HCT116 (cell line): ENCODE measurements around the gene PSMC2. TPM values are rescaled to one million over a fixed set of nuclear protein-coding genes. Genes with fewer than 3 reads are reported as not detected.

Experiments
- ATAC-seq: fragments of 200-7000 bp; cut with Tn5 transposase; 2 replicates; pipeline ENCODE4 v1.9.1; 2020; ENCODE audit warnings: mild to moderate bottlenecking, moderate library complexity
- BruUV-seq: library from RNA; stranded (reverse); fragments of 400-500 nt; replicated peaks from 2 replicates; lab custom pipeline; 2021; lab: Mats Ljungman, UMichigan
- CTCF ChIA-PET: fragments of 300-600 bp; sonication (Branson Sonifier 250); formaldehyde crosslinking; loops from one replicate; lab custom pipeline; 2021; ENCODE audit warnings: antibody characterized with exemption; lab: Charles Lee
- POLR2A ChIA-PET: fragments of 300-600, 350-600 bp; sonication (Branson Sonifier 250); formaldehyde crosslinking; loops from one replicate; lab custom pipeline; 2021; ENCODE audit warnings: antibody characterized with exemption; lab: Charles Lee
- RAD21 ChIA-PET, 2 experiments: fragments of 300-600 bp; sonication (Branson Sonifier 250); formaldehyde crosslinking; loops; one replicate each; lab custom pipeline; 2023; ENCODE audit warnings: low total read pairs in 2 of 2; ENCODE audit not compliant: uncharacterized antibody in 2 of 2, unreplicated experiment in 2 of 2, low non-redundant PET in 1 of 2; lab: Charles Lee
- DNase-seq: peaks from one replicate; pipeline ENCODE4 v3.0.0-alpha.2; 2010; ENCODE audit warnings: low read depth, low spot score
- H2AFZ ChIP-seq: fragments of 200-600 bp; shearing (Covaris generic), sonication (generic); 2 replicates; pipeline ENCODE4 v1.6.1; 2017; ENCODE audit warnings: low read depth, mixed run types, mixed read lengths, antibody characterized with exemption, low read length; ENCODE audit not compliant: poor library complexity, severe bottlenecking
- H3K27ac ChIP-seq: 2 replicates; pipeline ENCODE4 v1.5.1; 2012; ENCODE audit warnings: low read depth, low read length
- H3K27me3 ChIP-seq: fragments of 200-600 bp; sonication (generic); 2 replicates; pipeline ENCODE4 v1.6.1; 2016; ENCODE audit warnings: mixed run types, low read length, mixed read lengths; ENCODE audit not compliant: insufficient read depth
- H3K36me3 ChIP-seq, 2 experiments: fragments of 200-500 bp in 1 of 2; fragments of 200-600 bp in 1 of 2; sonication (Bioruptor generic) in 1 of 2; sonication (generic) in 1 of 2; 2 replicates each; pipeline versions ENCODE4 v1.5.1 to v1.6.1; 2014 to 2016; ENCODE audit warnings: low read length in 2 of 2, inconsistent platforms in 1 of 2, mixed read lengths in 1 of 2, mixed run types in 1 of 2; ENCODE audit not compliant: insufficient read depth in 2 of 2, control insufficient read depth in 1 of 2
- H3K4me1 ChIP-seq, 2 experiments: fragments of 200-600 bp in 1 of 2; sonication (generic) in 1 of 2; 2 replicates each; pipeline versions ENCODE4 v1.5.1 to v1.6.1; 2012 to 2017; ENCODE audit warnings: low read length in 2 of 2, inconsistent platforms in 1 of 2, mild to moderate bottlenecking in 1 of 2, mixed read lengths in 1 of 2, mixed run types in 1 of 2, moderate library complexity in 1 of 2; ENCODE audit not compliant: insufficient read depth in 2 of 2, control insufficient read depth in 1 of 2
- H3K4me2 ChIP-seq: fragments of 200-600 bp; sonication (generic); 2 replicates; pipeline ENCODE4 v1.6.1; 2017; ENCODE audit warnings: mixed run types, low read length, mixed read lengths
- H3K4me3 ChIP-seq, 2 experiments: fragments of 200-600 bp in 1 of 2; sonication (generic) in 1 of 2; replicated peaks in 1 of 2; 2 replicates each; pipeline ENCODE4 v1.5.1; 2011 to 2016; ENCODE audit warnings: low read length in 2 of 2, control low read depth in 1 of 2, low read depth in 1 of 2, mild to moderate bottlenecking in 1 of 2, mixed read lengths in 1 of 2, mixed run types in 1 of 2
- H3K79me2 ChIP-seq: fragments of 200-600 bp; sonication (generic); 2 replicates; pipeline ENCODE4 v1.6.1; 2017; ENCODE audit warnings: mild to moderate bottlenecking, mixed run types, low read length, moderate library complexity, mixed read lengths; ENCODE audit not compliant: insufficient read depth
- H3K9ac ChIP-seq: fragments of 200-600 bp; sonication (generic); 2 replicates; pipeline ENCODE4 v1.6.1; 2016; ENCODE audit warnings: low read length, mixed read lengths
- H3K9me2 ChIP-seq: fragments of 200-600 bp; sonication (generic), shearing (Covaris generic); 2 replicates; pipeline ENCODE4 v1.6.1; 2017; ENCODE audit warnings: mixed run types, mild to moderate bottlenecking, moderate library complexity; ENCODE audit not compliant: insufficient read depth
- H3K9me3 ChIP-seq, 2 experiments: fragments of 200-500 bp in 1 of 2; fragments of 200-600 bp in 1 of 2; sonication (Bioruptor generic) in 1 of 2; sonication (generic) in 1 of 2; 2 replicates each; pipeline ENCODE4 v1.6.1; 2014 to 2017; ENCODE audit warnings: low read length in 2 of 2, mixed read lengths in 2 of 2, inconsistent platforms in 1 of 2, low read depth in 1 of 2, mild to moderate bottlenecking in 1 of 2, mixed run types in 1 of 2, moderate library complexity in 1 of 2; ENCODE audit not compliant: control insufficient read depth in 1 of 2, insufficient read depth in 1 of 2
- H4K20me1 ChIP-seq: fragments of 200-600 bp; sonication (generic), shearing (Covaris generic); 2 replicates; pipeline ENCODE4 v1.6.1; 2017; ENCODE audit warnings: mixed run types, mild to moderate bottlenecking, moderate library complexity; ENCODE audit not compliant: insufficient read depth
- ATF3 ChIP-seq: IDR thresholded peaks from 2 replicates; pipeline ENCODE4 v1.6.1; 2012
- CBX3 ChIP-seq: IDR thresholded peaks from 2 replicates; pipeline ENCODE4 v1.6.1; 2012; ENCODE audit warnings: low read depth
- CEBPB ChIP-seq: IDR thresholded peaks from 2 replicates; pipeline ENCODE4 v1.6.1; 2012; ENCODE audit warnings: low read depth
- ELF1 ChIP-seq: IDR thresholded peaks from 2 replicates; pipeline ENCODE4 v1.6.1; 2012; ENCODE audit warnings: low read depth, borderline replicate concordance
- EZH2 ChIP-seq: fragments of 200-600 bp; sonication (generic); IDR thresholded peaks from 2 replicates; pipeline ENCODE4 v1.6.1; 2017; ENCODE audit warnings: antibody characterized with exemption, mixed run types
- EZH2phosphoT487 ChIP-seq: fragments of 200-600 bp; IDR thresholded peaks from 2 replicates; pipeline ENCODE4 v1.6.1; 2018; ENCODE audit warnings: antibody characterized with exemption, borderline replicate concordance
- FOSL1 ChIP-seq: IDR thresholded peaks from 2 replicates; pipeline ENCODE4 v1.6.1; 2012; ENCODE audit warnings: low read depth
- JUND ChIP-seq: IDR thresholded peaks from 2 replicates; pipeline ENCODE4 v1.6.1; 2012
- POLR2A ChIP-seq: IDR thresholded peaks from 2 replicates; pipeline ENCODE4 v1.7.0; 2011; ENCODE audit warnings: borderline replicate concordance; ENCODE audit not compliant: insufficient read depth, insufficient read length; ENCODE audit errors: extremely low read depth
- SP1 ChIP-seq: IDR thresholded peaks from 2 replicates; pipeline ENCODE4 v1.6.1; 2012; ENCODE audit warnings: low read depth
- SRF ChIP-seq: IDR thresholded peaks from 2 replicates; pipeline ENCODE4 v1.6.1; 2012; ENCODE audit warnings: low read depth
- YY1 ChIP-seq: IDR thresholded peaks from 2 replicates; pipeline ENCODE4 v1.6.1; 2011; ENCODE audit warnings: low read length, low read depth, moderate library complexity, mild to moderate bottlenecking; ENCODE audit not compliant: insufficient replicate concordance; ENCODE audit errors: extremely low read depth
- ZFX ChIP-seq: fragments of 450-650 bp; IDR thresholded peaks from 2 replicates; pipeline ENCODE4 v1.6.1; 2017
- ZNF274 ChIP-seq: fragments of 200-500 bp; sonication (Bioruptor generic); IDR thresholded peaks from 2 replicates; pipeline ENCODE4 v1.6.1; 2014; ENCODE audit warnings: mild to moderate bottlenecking, low read depth, low read length, inconsistent platforms
- intact Hi-C: fragments of 100-400 bp; cut with micrococcal nuclease; formaldehyde crosslinking; loops from 2 replicates; pipeline ENCODE4 v1.10.0; 2022
- total RNA-seq: library from RNA; stranded (reverse); gene quantifications from one replicate; pipeline ENCODE4 v1.2.1, GENCODE V29; 2021; ENCODE audit not compliant: unreplicated experiment
- TF ChIP-seq, protein P1 (sequence below): IDR thresholded peaks from 2 replicates; pipeline ENCODE4 v1.6.1; 2012; ENCODE audit warnings: low read depth

Gene PSMC2
- total RNA-seq, 1 experiment from 2014 or later, result 121 TPM

GRCh38 chr7:103299660-103300059 lies 47.8 kb upstream of the PSMC2 start:
- Histone ChIP-seq H3K27ac (no peak overlapping the region), H3K9me2 (no peaks in the 10 kb centered on the region), H4K20me1 (no peaks in the 10 kb centered on the region), H3K9me3 (no peaks in the 10 kb centered on the region), H3K4me2 (no peak overlapping the region), H3K79me2 (peaks cover 65% of the 10 kb centered on the region), H3K27me3 (no peaks in the 10 kb centered on the region), H3K4me1 (peaks cover 10 to 25% of the 10 kb centered on the region in 2 experiments; a peak in 3 of 4 replicates), H3K4me3 (no peak overlapping the region), H3K36me3 (peaks cover 16 to 39% of the 10 kb centered on the region in 2 experiments; a peak in 3 of 4 replicates), H3K9ac (no peak overlapping the region), H2AFZ (no peak overlapping the region)
- TF ChIP-seq SP1, result no peak
- TF ChIP-seq CEBPB, result no peak
- no peak for TF ChIP-seq ZNF274
- no peak for TF ChIP-seq ATF3
- TF ChIP-seq YY1, result no peak
- TF ChIP-seq SRF, result no peak
- no peak for TF ChIP-seq POLR2A
- TF ChIP-seq CBX3, result no peak
- TF ChIP-seq JUND, result no peak
- TF ChIP-seq, protein P1, sequence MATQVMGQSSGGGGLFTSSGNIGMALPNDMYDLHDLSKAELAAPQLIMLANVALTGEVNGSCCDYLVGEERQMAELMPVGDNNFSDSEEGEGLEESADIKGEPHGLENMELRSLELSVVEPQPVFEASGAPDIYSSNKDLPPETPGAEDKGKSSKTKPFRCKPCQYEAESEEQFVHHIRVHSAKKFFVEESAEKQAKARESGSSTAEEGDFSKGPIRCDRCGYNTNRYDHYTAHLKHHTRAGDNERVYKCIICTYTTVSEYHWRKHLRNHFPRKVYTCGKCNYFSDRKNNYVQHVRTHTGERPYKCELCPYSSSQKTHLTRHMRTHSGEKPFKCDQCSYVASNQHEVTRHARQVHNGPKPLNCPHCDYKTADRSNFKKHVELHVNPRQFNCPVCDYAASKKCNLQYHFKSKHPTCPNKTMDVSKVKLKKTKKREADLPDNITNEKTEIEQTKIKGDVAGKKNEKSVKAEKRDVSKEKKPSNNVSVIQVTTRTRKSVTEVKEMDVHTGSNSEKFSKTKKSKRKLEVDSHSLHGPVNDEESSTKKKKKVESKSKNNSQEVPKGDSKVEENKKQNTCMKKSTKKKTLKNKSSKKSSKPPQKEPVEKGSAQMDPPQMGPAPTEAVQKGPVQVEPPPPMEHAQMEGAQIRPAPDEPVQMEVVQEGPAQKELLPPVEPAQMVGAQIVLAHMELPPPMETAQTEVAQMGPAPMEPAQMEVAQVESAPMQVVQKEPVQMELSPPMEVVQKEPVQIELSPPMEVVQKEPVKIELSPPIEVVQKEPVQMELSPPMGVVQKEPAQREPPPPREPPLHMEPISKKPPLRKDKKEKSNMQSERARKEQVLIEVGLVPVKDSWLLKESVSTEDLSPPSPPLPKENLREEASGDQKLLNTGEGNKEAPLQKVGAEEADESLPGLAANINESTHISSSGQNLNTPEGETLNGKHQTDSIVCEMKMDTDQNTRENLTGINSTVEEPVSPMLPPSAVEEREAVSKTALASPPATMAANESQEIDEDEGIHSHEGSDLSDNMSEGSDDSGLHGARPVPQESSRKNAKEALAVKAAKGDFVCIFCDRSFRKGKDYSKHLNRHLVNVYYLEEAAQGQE, result no peak
- no peak for TF ChIP-seq ZFX
- TF ChIP-seq ELF1, result no peak
- no peak for TF ChIP-seq FOSL1
- no peak for TF ChIP-seq EZH2phosphoT487
- TF ChIP-seq EZH2, result no peak
- ChIA-PET POLR2A (no interaction called here), CTCF (no interaction called here), RAD21 (no interaction called here)
- no TSS peak for BruUV-seq
- intact Hi-C loops, result loop anchor here (10.0 kb wide), 1 partner anchor 865 kb away; no protein-coding TSS in a partner anchor
- DNase-seq (no peak), ATAC-seq (no peak)
